Lower leg skin (tissue), 4 donors: ENCODE measurements around the gene EFCAB12. TPM values are rescaled to one million over a fixed set of nuclear protein-coding genes. Genes with fewer than 3 reads are reported as not detected.

Source experiments
- DNase-seq, 2 donors: peaks; one replicate each; pipeline ENCODE4 v3.0.0-alpha.2; 2019; ENCODE audit warnings: low spot score in 2 of 2
- H3K4me3 ChIP-seq: fragments of 200-600 bp; sonication (generic); 2 replicates; pipeline ENCODE4 v1.5.1; 2017; ENCODE audit warnings: mild to moderate bottlenecking, low read depth; ENCODE audit not compliant: poor library complexity, severe bottlenecking
- CTCF ChIP-seq, 3 donors: fragments of 450-650 bp; IDR thresholded peaks; one replicate each; pipeline ENCODE4 v1.5.1; 2016; ENCODE audit warnings: antibody characterized with exemption in 3 of 3, mild to moderate bottlenecking in 3 of 3, moderate library complexity in 2 of 3
- POLR2A ChIP-seq, 2 donors: fragments of 450-650 bp; IDR thresholded peaks; one replicate each; pipeline ENCODE4 v1.6.1; 2016 to 2017; ENCODE audit warnings: antibody characterized with exemption in 2 of 2, mild to moderate bottlenecking in 1 of 2, moderate library complexity in 1 of 2
- WGBS, 2 donors: methylation state at CpG; one replicate each; pipeline ENCODE4 v1.1.5; 2018; 5-methylcytosine and 5-hydroxymethylcytosine counted together
- intact Hi-C: fragments of 100-400 bp; cut with DNase I; formaldehyde crosslinking; loops from one replicate; pipeline ENCODE4 v1.15.0; 2023; ENCODE audit warnings: low total_unique reads
- total RNA-seq, 4 donors: library from RNA; depleted of rRNA; stranded (reverse); fragments of >200 nt; gene quantifications; one replicate each; pipeline ENCODE4 v1.1.0, GENCODE V29; 2016

EFCAB12 gene
- total RNA-seq, 4 donors from 2014 or later, result not detected

GRCh38 chr3:129462361-129462968 is 34.0 kb upstream of the EFCAB12 start:
- TF ChIP-seq CTCF (IDR thresholded peaks at IDR 0.05), result no peak
- no peak for TF ChIP-seq POLR2A (IDR thresholded peaks at IDR 0.05)
- no peak overlapping the region for H3K4me3 ChIP-seq
- intact Hi-C loops, result no loop called here
- no peak for DNase-seq
- WGBS, 2 donors, result 97% methylated on average over 3 of the region's 3 CpGs

GRCh38 chr3:129461461-129462146 is 33.2 kb upstream of the EFCAB12 start:
- TF ChIP-seq CTCF (IDR thresholded peaks at IDR 0.05) (no peak), POLR2A (IDR thresholded peaks at IDR 0.05) (no peak)
- H3K4me3 ChIP-seq, result no peak overlapping the region
- 70 to 81% methylated on average over 6 of the region's 6 CpGs for WGBS, 2 donors
- no peak for DNase-seq
- intact Hi-C loops, result no loop called here

- intact Hi-C loops, result no loop called here
- no peak overlapping the region for H3K4me3 ChIP-seq
- TF ChIP-seq CTCF (IDR thresholded peaks at IDR 0.05) (no peak), POLR2A (IDR thresholded peaks at IDR 0.05) (no peak)
- 68 to 83% methylated on average over 1 of the region's 1 CpG for WGBS, 2 donors
- DNase-seq, result no peak
Measured at GRCh38 chr3:129461022-129461421, 32.6 kb upstream of the EFCAB12 start.

- intact Hi-C loops, result no loop called here
- H3K4me3 ChIP-seq, result no peak overlapping the region
- TF ChIP-seq POLR2A (IDR thresholded peaks at IDR 0.05) (no peak), CTCF (IDR thresholded peaks at IDR 0.05) (no peak)
- DNase-seq, result no peak
- 95 to 96% methylated on average over 2 of the region's 2 CpGs for WGBS, 2 donors
Measured at GRCh38 chr3:129460572-129460971, 32.1 kb upstream of the EFCAB12 start.

GRCh38 chr3:129460155-129460554 is 31.7 kb upstream of the EFCAB12 start:
- WGBS, 2 donors, result 94 to 95% methylated on average over 3 of the region's 3 CpGs

More at GRCh38 chr3:129460155-129460554, 31.7 kb upstream of the EFCAB12 start:
- DNase-seq, result no peak
- intact Hi-C loops, result no loop called here
- H3K4me3 ChIP-seq, result no peak overlapping the region
- TF ChIP-seq CTCF (IDR thresholded peaks at IDR 0.05), result no peak
- TF ChIP-seq POLR2A (IDR thresholded peaks at IDR 0.05), result no peak
